PC-3 (cell line): Measurements from ENCODE around the gene KCNG4. TPM values are rescaled to one million over a fixed set of nuclear protein-coding genes. Genes with fewer than 3 reads are reported as not detected.

ENCODE experiments used
- ATAC-seq: fragments of 200-7000 bp; cut with Tn5 transposase; 2 replicates; pipeline ENCODE4 v1.9.1; 2020; ENCODE audit warnings: mild to moderate bottlenecking, moderate library complexity
- BruUV-seq: library from RNA; stranded (reverse); fragments of 400-500 nt; replicated peaks from 2 replicates; lab custom pipeline; 2021; lab: Mats Ljungman, UMichigan
- CTCF ChIA-PET: fragments of 300-600 bp; sonication (Branson Sonifier 250); formaldehyde crosslinking; loops from one replicate; lab custom pipeline; 2022; ENCODE audit warnings: antibody characterized with exemption; lab: Charles Lee
- POLR2A ChIA-PET: fragments of 300-600 bp; sonication (Branson Sonifier 250); formaldehyde crosslinking; loops from one replicate; lab custom pipeline; 2022; ENCODE audit warnings: antibody characterized with exemption; ENCODE audit not compliant: unreplicated experiment; lab: Charles Lee
- DNase-seq: peaks from one replicate; pipeline ENCODE4 v3.0.0-alpha.2; 2015
- H2AFZ ChIP-seq: fragments of 300-600 bp; sonication (generic); 2 replicates; pipeline ENCODE4 v1.6.0; 2016; ENCODE audit warnings: antibody characterized with exemption, low read length
- H3F3A ChIP-seq: fragments of 300-600 bp; sonication (generic); one replicate; pipeline ENCODE4 v1.6.0; 2017; ENCODE audit warnings: antibody characterized with exemption, low read length, control low read depth, mild to moderate bottlenecking; ENCODE audit not compliant: unreplicated experiment
- H3K27ac ChIP-seq: fragments of 300-600 bp; sonication (generic); 2 replicates; pipeline ENCODE4 v1.5.1; 2016; ENCODE audit warnings: mild to moderate bottlenecking, low read length
- H3K27me3 ChIP-seq: fragments of 300-600 bp; sonication (generic); 2 replicates; pipeline ENCODE4 v1.6.1; 2016; ENCODE audit warnings: low read length, mixed read lengths
- H3K36me3 ChIP-seq: fragments of 300-600 bp; sonication (generic); 2 replicates; pipeline ENCODE4 v1.6.1; 2016; ENCODE audit warnings: low read depth, mixed run types, low read length, mixed read lengths
- H3K4me1 ChIP-seq: fragments of 300-600 bp; sonication (generic); 2 replicates; pipeline ENCODE4 v1.5.1; 2016; ENCODE audit warnings: low read length; ENCODE audit not compliant: insufficient read depth
- H3K4me2 ChIP-seq: fragments of 300-600 bp; sonication (generic); 2 replicates; pipeline ENCODE4 v1.6.0; 2016; ENCODE audit warnings: low read length
- H3K4me3 ChIP-seq: fragments of 300-600 bp; sonication (generic); 2 replicates; pipeline ENCODE4 v1.5.1; 2016; ENCODE audit warnings: mild to moderate bottlenecking, low read length, mixed read lengths
- H3K79me2 ChIP-seq: fragments of 300-600 bp; sonication (generic); 2 replicates; pipeline ENCODE4 v1.6.1; 2017; ENCODE audit warnings: low read length, mixed read lengths
- H3K9ac ChIP-seq: fragments of 300-600 bp; sonication (generic); 2 replicates; pipeline ENCODE4 v1.6.0; 2016; ENCODE audit warnings: mild to moderate bottlenecking, low read length
- H3K9me2 ChIP-seq: fragments of 300-600 bp; sonication (generic); replicated peaks from 2 replicates; pipeline ENCODE4 v1.6.1; 2016; ENCODE audit warnings: mixed run types, low read length, mixed read lengths
- H3K9me3 ChIP-seq: fragments of 300-600 bp; sonication (generic); 2 replicates; pipeline ENCODE4 v1.6.1; 2016; ENCODE audit warnings: low read length, mixed read lengths
- H4K20me1 ChIP-seq: fragments of 300-600 bp; sonication (generic); 2 replicates; pipeline ENCODE4 v1.6.1; 2016; ENCODE audit warnings: low read length, mixed read lengths
- EZH2 ChIP-seq: fragments of 300-600 bp; sonication (generic); IDR thresholded peaks from one replicate; pipeline ENCODE4 v1.6.1; 2017; ENCODE audit warnings: antibody characterized with exemption, mild to moderate bottlenecking, low read length; ENCODE audit not compliant: unreplicated experiment
- EZH2phosphoT487 ChIP-seq: fragments of 300-600 bp; sonication (generic); IDR thresholded peaks from 2 replicates; pipeline ENCODE4 v1.6.1; 2018; ENCODE audit warnings: mild to moderate bottlenecking, antibody characterized with exemption, low read length, borderline replicate concordance
- intact Hi-C: fragments of 100-400 bp; cut with micrococcal nuclease; formaldehyde crosslinking; loops from 2 replicates; pipeline ENCODE4 v1.9.0; 2023
- total RNA-seq: library from RNA; depleted of rRNA; stranded (reverse); fragments of >200 nt; gene quantifications from 2 replicates; pipeline ENCODE4 v1.2.3, GENCODE V29; 2014
- TF ChIP-seq, protein P1 (sequence below): fragments of 300-600 bp; sonication (generic); conservative IDR thresholded peaks from 2 replicates; pipeline ENCODE4 v1.5.1; 2017; ENCODE audit warnings: antibody characterized with exemption, low read depth, mild to moderate bottlenecking, low read length

Gene KCNG4
- total RNA-seq, 1 experiment from 2014 or later, result 0.04 TPM

GRCh38 chr16:84281074-84281473 lies 41.3 kb upstream of the KCNG4 start:
- CTCF ChIA-PET, result no interaction called here
- Histone ChIP-seq H3K79me2 (no peaks in the 10 kb centered on the region), H3K4me2 (no peak overlapping the region), H3K4me1 (no peaks in the 10 kb centered on the region), H3K9ac (no peak overlapping the region), H2AFZ (no peak overlapping the region), H3K36me3 (no peaks in the 10 kb centered on the region), H3K9me2 (no peaks in the 10 kb centered on the region), H3K4me3 (no peak overlapping the region), H3K27me3 (no peaks in the 10 kb centered on the region), H3F3A (no peaks in the 10 kb centered on the region), H3K9me3 (no peaks in the 10 kb centered on the region), H4K20me1 (no peaks in the 10 kb centered on the region), H3K27ac (no peak overlapping the region)
- DNase-seq (peak; percentile 8), ATAC-seq (no peak)
- TF ChIP-seq, protein P1, sequence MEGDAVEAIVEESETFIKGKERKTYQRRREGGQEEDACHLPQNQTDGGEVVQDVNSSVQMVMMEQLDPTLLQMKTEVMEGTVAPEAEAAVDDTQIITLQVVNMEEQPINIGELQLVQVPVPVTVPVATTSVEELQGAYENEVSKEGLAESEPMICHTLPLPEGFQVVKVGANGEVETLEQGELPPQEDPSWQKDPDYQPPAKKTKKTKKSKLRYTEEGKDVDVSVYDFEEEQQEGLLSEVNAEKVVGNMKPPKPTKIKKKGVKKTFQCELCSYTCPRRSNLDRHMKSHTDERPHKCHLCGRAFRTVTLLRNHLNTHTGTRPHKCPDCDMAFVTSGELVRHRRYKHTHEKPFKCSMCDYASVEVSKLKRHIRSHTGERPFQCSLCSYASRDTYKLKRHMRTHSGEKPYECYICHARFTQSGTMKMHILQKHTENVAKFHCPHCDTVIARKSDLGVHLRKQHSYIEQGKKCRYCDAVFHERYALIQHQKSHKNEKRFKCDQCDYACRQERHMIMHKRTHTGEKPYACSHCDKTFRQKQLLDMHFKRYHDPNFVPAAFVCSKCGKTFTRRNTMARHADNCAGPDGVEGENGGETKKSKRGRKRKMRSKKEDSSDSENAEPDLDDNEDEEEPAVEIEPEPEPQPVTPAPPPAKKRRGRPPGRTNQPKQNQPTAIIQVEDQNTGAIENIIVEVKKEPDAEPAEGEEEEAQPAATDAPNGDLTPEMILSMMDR, result no peak
- TF ChIP-seq EZH2 (no peak), EZH2phosphoT487 (no peak)
- POLR2A ChIA-PET, result no interaction called here
- intact Hi-C loops, result no loop called here
- no TSS peak for BruUV-seq

GRCh38 chr16:84279881-84280280 lies 40.1 kb upstream of the KCNG4 start:
- Histone ChIP-seq H3K27ac (no peak overlapping the region), H3K36me3 (no peaks in the 10 kb centered on the region), H3K9me3 (no peaks in the 10 kb centered on the region), H3K9me2 (no peaks in the 10 kb centered on the region), H3K4me3 (no peak overlapping the region), H4K20me1 (no peaks in the 10 kb centered on the region), H3K9ac (no peak overlapping the region), H3K4me1 (no peaks in the 10 kb centered on the region), H3K79me2 (no peaks in the 10 kb centered on the region), H3F3A (no peaks in the 10 kb centered on the region), H3K27me3 (no peaks in the 10 kb centered on the region), H3K4me2 (no peak overlapping the region), H2AFZ (no peak overlapping the region)
- BruUV-seq, result no TSS peak
- intact Hi-C loops, result no loop called here
- no peak for DNase-seq
- ChIA-PET CTCF (no interaction called here), POLR2A (no interaction called here)
- ATAC-seq, result no peak
- TF ChIP-seq EZH2, result no peak
- TF ChIP-seq, protein P1, result no peak
- TF ChIP-seq EZH2phosphoT487, result no peak

DNA sequence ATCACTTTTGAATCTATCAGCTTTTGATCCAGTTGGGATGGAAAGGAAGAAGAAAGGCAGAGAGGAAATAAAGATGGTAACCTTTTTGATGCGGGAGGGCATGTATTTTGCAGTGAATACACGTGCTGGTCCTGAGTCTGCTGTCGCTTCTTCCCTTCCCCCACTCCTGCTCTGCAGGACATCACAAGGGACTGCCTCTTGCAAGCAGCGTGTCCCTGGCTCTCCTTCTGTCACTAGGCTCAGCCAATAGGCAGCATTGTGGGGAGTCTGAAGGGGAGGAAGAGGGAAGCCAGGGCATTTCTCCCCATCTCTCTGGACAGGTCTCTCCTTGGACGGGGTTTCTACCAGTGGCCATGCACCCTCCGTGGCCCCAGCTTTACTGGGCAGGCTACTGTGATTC lies 39.2 kb upstream of the KCNG4 start:
- Histone ChIP-seq H3K36me3 (no peaks in the 10 kb centered on the region), H3F3A (no peaks in the 10 kb centered on the region), H3K79me2 (no peaks in the 10 kb centered on the region), H3K4me1 (no peaks in the 10 kb centered on the region), H2AFZ (no peak overlapping the region), H3K9me3 (no peaks in the 10 kb centered on the region), H3K9ac (no peak overlapping the region), H3K27ac (no peak overlapping the region), H3K4me3 (no peak overlapping the region), H3K9me2 (no peaks in the 10 kb centered on the region), H3K27me3 (no peaks in the 10 kb centered on the region), H4K20me1 (no peaks in the 10 kb centered on the region), H3K4me2 (no peak overlapping the region)
- TF ChIP-seq, protein P1, result no peak
- TF ChIP-seq EZH2, result no peak
- TF ChIP-seq EZH2phosphoT487, result no peak
- BruUV-seq, result no TSS peak
- ChIA-PET CTCF (no interaction called here), POLR2A (no interaction called here)
- no peak for ATAC-seq
- intact Hi-C loops, result no loop called here
- no peak for DNase-seq
